GM21423 (cell line): ENCODE measurements around the gene ARMC8.

Experiments
- ATAC-seq: cut with Tn5 transposase; IDR thresholded peaks from one replicate; pipeline ENCODE4 v1.9.1; 2021; ENCODE audit warnings: mild to moderate bottlenecking, moderate library complexity; ENCODE audit not compliant: unreplicated experiment

ARMC8 gene

GRCh38 chr3:138197058-138197457 is 10.0 kb downstream of the ARMC8 start:
- no peak for ATAC-seq

- ATAC-seq: no peak
Observed at GRCh38 chr3:138197524-138197923, 10.4 kb downstream of the ARMC8 start.

GRCh38 chr3:138199851-138200250 is 12.8 kb downstream of the ARMC8 start:
- no peak for ATAC-seq

- ATAC-seq: no peak
Observed at GRCh38 chr3:138200424-138200823, 13.3 kb downstream of the ARMC8 start.

GRCh38 chr3:138202945-138203701 is 16.0 kb downstream of the ARMC8 start:
- no peak for ATAC-seq

- no peak for ATAC-seq
Observed at GRCh38 chr3:138203938-138204337, 16.8 kb downstream of the ARMC8 start.

- ATAC-seq: no peak
Observed at GRCh38 chr3:138205527-138205926, 18.4 kb downstream of the ARMC8 start.

GRCh38 chr3:138206196-138206595 is 19.1 kb downstream of the ARMC8 start:
- no peak for ATAC-seq

- ATAC-seq: no peak
Observed at GRCh38 chr3:138210528-138210927, 23.4 kb downstream of the ARMC8 start.

GRCh38 chr3:138213398-138214085 is 26.4 kb downstream of the ARMC8 start:
- ATAC-seq: no peak

GRCh38 chr3:138219255-138219654 is 32.2 kb downstream of the ARMC8 start:
- ATAC-seq: no peak

GRCh38 chr3:138220242-138220641 is 33.1 kb downstream of the ARMC8 start:
- no peak for ATAC-seq

- no peak for ATAC-seq
Observed at GRCh38 chr3:138220788-138221187, 33.7 kb downstream of the ARMC8 start.

- ATAC-seq: no peak
Observed at GRCh38 chr3:138222131-138222941, 35.2 kb downstream of the ARMC8 start.

- no peak for ATAC-seq
Observed at GRCh38 chr3:138222942-138223287, 35.8 kb downstream of the ARMC8 start.

- ATAC-seq: no peak
Observed at GRCh38 chr3:138227650-138228049, 40.5 kb downstream of the ARMC8 start.

GRCh38 chr3:138230525-138230924 is 43.4 kb downstream of the ARMC8 start:
- no peak for ATAC-seq

GRCh38 chr3:138232705-138233364 is 45.7 kb downstream of the ARMC8 start:
- ATAC-seq: no peak

- no peak for ATAC-seq
Observed at GRCh38 chr3:138234401-138235179, 47.5 kb downstream of the ARMC8 start.

GRCh38 chr3:138238711-138239110 is 51.6 kb downstream of the ARMC8 start:
- ATAC-seq: no peak
